Retina (tissue), 1 donor: ENCODE results near the gene CACNA1B.
A peak's percentile ranks its signal among the peaks of the same experiment; 100 is the strongest.
"Not testable (repeated sequence)": the region's sequence is repeated elsewhere in the genome, so short reads cannot be mapped to it uniquely, and the experiment has no call there.

Experiments used
- DNase-seq: peaks from one replicate; pipeline ENCODE4 v3.0.0-alpha.2; 2016

Gene CACNA1B

GRCh38 chr9:137890768-137891587, 13.4 kb downstream of the CACNA1B start:
- not testable (repeated sequence) for DNase-seq

DNA sequence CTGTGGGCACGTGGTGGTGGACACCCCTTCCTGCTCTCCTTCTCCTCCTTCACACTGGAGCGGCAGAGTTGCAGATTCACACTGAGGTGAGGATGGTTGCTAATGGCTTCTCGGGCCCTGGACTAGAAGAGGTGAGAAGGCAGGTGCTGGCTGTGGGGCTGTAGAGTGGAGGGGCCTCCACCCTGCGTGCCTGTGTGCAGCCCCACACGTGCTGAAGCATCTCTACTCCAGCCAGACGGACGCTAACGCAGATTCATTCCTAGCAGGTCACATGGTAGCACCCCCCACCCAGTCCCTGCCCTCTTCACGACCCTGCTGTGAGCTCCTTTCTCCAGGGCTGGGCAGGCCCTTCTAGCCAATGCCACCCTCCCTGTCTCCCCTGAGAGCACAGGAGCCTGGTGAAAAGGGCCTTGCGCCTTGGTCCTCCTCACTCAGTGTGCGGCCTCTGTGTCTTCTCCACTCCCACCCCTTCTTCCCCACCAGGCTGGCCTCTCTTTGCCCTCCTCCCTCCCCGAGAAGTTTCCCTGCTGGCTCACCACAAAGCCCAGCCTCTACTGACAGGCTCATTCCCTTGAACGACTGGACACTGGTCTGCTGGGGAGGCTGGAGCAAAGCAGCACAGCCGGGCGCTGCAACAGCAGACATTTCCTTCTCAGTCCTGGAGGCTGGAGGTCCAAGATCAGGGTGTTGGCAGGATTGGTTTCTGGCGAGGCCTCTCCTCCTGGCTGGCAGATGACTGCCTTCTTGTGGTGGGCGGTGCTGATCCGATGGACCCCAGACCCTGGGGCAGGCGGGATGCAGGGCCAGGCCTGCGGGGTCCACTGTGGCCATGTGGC, 14.2 kb downstream of the CACNA1B start:
- no peak for DNase-seq

DNA sequence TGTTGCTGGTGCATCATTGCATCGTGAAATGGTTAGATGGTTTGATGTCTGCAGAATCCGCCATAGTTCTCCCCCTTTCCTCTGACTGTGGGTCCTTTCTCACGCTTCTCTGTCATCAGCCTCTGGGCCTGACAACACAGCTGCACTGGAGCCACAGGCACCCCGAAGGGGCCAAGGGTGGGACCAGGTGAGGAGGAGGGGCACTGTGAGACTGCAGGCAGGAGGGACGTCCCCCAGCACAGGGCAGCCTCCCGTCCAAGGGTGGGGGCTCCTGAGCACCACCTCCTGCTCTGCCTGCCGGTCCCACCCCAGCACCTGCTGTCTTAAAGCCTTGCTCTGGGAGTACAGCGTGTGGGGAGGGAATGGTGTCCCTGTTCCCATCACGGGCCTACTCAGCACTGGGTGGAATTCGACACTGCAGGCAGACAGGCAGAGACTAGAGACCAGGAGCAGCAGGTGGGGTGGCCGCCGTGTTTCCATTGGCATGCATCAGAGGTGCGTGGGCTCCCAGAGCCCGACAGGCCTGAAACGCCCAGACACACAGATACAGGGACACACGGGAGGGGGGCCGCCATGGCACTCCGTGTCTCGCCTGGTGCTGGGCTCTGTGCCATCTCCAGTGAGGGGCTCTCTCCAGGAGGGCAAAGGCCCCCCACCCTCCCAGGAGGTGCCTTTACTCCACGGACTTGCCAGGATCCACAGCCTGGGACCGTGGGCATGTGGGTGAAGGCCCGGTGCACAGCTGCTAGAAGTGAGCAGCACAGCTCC, 15.0 kb downstream of the CACNA1B start:
- DNase-seq: no peak

GRCh38 chr9:137893670-137894069, 16.1 kb downstream of the CACNA1B start:
- no peak for DNase-seq

- no peak for DNase-seq
Measured at GRCh38 chr9:137899551-137900360, 22.2 kb downstream of the CACNA1B start.

DNA sequence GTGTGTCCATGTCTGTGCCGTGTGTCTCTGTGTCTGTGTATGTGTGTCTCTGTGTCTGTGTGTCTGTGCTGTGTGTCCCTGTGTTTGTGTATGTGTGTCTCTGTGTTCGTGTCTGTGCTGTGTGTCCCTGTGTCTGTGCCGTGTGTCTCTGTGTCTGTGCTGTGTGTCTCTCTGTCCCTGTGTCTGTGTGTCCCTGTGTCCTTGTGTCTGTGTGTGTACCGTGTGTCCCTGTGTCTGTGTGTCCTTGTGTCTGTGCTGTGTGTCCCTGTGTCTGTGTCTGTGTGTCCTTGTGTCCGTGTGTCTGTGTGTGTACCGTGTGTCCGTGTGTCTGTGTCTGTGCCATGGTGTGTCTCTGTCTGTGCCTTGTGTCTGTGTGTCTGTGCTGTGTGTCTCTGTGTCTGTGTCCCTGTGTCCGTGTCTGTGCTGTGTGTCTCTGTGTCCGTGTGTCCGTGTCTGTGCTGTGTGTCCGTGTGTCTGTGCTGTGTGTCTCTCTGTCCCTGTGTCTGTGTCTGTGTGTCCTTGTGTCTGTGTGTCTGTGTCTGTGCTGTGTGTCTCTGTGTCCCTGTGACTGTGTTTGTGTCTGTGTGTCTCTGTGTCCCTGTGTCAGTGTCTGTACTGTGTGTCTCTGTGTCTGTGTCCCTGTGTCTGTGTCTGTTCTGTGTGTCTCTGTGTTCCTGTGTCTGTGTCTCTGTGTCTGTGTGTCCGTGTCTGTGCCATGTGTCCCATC, 23.2 kb downstream of the CACNA1B start:
- no peak for DNase-seq

GRCh38 chr9:137902646-137903045, 25.1 kb downstream of the CACNA1B start:
- DNase-seq: no peak

DNA sequence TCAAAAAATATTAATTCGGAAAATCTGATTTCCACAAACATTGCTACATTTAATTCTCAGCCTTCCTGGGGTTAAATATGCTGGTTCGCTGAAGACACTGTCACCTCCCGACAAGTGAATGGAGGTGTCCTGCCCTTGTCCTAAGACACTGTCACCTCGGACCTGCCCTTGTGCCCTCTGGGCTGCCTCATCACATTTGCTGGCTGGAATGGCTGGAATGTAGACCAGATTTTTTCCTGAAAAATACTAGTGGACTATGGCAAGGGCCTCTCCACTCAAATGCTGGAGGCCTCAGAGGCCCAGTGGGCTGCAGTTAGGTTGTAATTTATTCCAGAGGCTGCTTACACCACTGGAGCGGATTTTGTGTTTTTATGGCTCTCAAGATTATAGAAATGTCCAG, 28.2 kb downstream of the CACNA1B start:
- DNase-seq: no peak

GRCh38 chr9:137907776-137908175, 30.2 kb downstream of the CACNA1B start:
- no peak for DNase-seq

GRCh38 chr9:137912671-137913070, 35.1 kb downstream of the CACNA1B start:
- DNase-seq: no peak

- DNase-seq: no peak
Measured at GRCh38 chr9:137913132-137913531, 35.5 kb downstream of the CACNA1B start.

DNA sequence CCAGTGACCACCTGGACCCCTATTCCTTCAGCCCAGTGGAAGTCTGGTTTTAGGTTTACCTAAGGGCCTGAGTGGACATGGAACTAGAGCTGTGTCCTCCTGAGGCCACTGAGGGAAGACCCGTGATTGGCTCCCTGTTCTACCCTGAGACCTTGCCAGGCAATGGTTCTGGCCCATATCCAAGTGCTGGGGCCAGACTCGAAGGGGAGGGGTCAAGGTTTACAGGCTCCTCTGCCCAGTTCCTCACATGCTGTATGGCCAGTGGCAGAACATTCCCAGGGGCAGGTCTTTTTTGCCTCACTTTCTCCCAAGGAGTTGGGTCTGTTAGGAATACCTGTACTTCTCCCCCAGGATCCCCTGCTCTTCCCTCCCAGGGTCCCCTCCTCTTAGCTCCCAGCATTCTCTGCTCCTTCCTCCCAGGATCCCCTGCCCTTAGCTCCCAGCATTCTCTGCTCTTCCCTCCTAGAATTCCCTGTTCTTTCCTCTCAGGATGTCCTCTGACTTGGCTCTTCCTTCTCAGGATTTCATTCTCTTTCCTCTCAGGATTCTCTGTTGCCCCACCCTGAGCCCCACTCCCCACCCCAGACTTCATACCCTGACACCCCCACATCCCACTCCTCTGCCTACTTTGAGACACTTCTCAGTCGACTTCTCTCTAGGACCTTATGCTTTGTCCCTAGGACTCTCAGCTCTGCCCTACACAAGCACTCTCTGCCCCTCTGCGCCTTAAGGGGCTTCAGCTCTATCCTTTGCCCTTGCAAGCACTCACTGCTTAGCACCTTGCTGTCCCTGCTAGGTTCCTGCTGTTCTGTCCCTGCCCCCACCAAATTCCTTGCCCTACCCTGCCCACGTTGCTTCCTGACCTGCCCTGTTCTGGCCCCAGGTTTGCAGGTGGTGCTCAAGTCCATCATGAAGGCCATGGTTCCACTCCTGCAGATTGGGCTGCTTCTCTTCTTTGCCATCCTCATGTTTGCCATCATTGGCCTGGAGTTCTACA, 36.5 kb downstream of the CACNA1B start:
- no peak for DNase-seq

DNA sequence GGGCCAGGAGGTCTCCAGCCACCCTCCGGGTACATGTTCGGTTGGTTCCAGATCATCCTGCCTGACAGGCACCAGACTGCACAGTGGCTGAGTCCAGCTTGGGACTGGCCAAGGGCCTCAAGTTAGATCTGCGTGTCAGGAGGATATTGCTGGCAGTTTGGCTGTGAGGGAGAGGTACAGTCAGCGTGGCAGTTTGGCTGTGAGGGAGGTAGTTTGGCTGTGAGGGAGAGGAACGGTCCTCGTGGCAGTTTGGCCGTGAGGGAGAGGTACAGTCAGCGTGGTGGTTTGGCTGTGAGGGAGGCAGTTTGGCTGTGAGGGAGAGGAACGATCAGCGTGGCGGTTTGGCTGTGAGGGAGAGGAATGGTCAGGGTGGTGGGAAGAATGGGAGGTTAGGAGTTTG, 39.0 kb downstream of the CACNA1B start:
- DNase-seq: no peak

GRCh38 chr9:137917116-137917515, 39.5 kb downstream of the CACNA1B start:
- no peak for DNase-seq

- DNase-seq: no peak
Measured at GRCh38 chr9:137917795-137918194, 40.2 kb downstream of the CACNA1B start.

- DNase-seq: no peak
Measured at GRCh38 chr9:137918331-137919094, 40.9 kb downstream of the CACNA1B start.

DNA sequence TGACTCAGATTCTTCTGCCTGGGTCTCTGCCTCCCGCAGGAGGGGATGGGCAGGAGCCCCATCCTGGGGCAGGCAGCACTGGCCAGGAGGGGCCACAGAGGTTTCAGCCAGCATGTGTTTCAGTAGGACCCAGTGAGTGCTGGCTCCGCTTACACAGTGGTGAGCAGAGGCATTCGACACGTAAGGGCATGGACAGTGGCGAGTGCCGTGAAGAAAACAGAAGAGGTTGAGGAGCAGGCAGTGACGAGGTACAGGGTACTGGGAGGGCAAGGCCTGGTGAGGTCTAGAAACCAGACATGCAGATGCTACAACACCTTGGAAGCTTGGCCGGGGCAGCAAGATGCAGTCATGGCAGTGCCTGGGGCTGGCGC, 41.5 kb downstream of the CACNA1B start:
- DNase-seq: peak; percentile 11

DNA sequence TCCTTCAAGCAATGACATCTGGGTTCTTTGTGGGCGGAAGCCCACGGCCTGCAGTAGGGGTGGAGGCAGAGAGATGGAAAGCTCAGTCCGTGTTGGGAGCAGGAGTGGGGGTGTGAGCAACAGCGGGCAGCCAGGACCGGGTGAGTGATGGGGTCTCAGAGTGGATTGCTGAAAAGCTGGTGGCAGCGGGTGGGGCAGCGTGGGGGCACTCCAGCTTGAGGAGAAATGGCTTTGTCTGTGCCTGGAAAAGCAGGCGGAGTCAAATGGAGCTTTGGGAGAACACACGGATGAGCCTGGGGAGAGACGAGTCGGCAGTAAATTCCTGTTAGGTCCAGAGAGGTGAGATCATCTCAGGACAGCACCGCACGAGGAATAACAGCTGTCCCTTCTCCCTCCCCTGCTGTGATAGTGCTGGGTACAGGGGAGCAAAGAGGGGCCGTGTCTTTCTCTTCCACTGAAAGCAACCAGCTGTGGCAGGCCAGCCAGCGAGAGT, 42.1 kb downstream of the CACNA1B start:
- peak; percentile 64 for DNase-seq

DNA sequence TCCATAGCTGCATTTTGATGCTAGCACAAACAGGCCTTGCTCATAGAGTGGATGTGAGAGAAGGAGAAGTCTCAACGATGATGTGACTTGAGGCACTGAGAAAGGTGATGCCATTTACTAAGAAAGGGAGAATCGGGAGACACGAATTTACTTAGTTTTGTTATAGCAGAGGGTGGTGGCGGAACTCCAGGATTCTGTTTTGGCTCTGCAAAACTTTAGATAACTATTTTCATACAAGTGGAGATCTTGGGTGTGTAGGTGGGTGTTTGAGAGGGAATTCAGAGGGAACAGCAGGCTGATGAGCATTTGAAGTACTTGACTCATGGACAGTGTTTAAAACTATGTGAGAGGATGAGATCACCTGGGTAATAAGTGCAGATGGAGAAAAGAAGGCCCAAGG, 43.2 kb downstream of the CACNA1B start:
- DNase-seq: no peak
